RWPE1 (cell line): Measurements from ENCODE around the gene RGL1.

Experiments used
- CTCF ChIA-PET: fragments of 350-600 bp; sonication (Branson Sonifier 250); formaldehyde crosslinking; extraction: SDS; loops from one replicate; lab custom pipeline; 2021; lab: Yijun Ruan, JAX
- POLR2A ChIA-PET: fragments of 400-600 bp; formaldehyde crosslinking; extraction: SDS; loops from one replicate; lab custom pipeline; 2020; ENCODE audit warnings: antibody characterized with exemption; ENCODE audit not compliant: low non-redundant PET; lab: Yijun Ruan, JAX
- DNase-seq: peaks from one replicate; pipeline ENCODE4 v3.0.0; 2012; ENCODE audit warnings: low spot score
- H3K27ac ChIP-seq: fragments of 450-650 bp; 2 replicates; pipeline ENCODE4 v1.5.1; 2017
- CTCF ChIP-seq: fragments of 450-650 bp; conservative IDR thresholded peaks from 2 replicates; pipeline ENCODE4 v1.5.1; 2017; ENCODE audit warnings: low read depth, mild to moderate bottlenecking

RGL1 gene

GRCh38 chr1:183871601-183872000 is 66.7 kb downstream of the RGL1 start:
- H3K27ac ChIP-seq: no peak overlapping the region
- POLR2A ChIA-PET: no interaction called here
- DNase-seq: no peak
- no peak for TF ChIP-seq CTCF
- CTCF ChIA-PET: no interaction called here

GRCh38 chr1:183872403-183872802 is 67.5 kb downstream of the RGL1 start:
- DNase-seq: no peak
- H3K27ac ChIP-seq: no peak overlapping the region
- no peak for TF ChIP-seq CTCF
- ChIA-PET CTCF (no interaction called here), POLR2A (no interaction called here)

- ChIA-PET POLR2A (no interaction called here), CTCF (interaction anchor here (0.6 to 0.8 kb wide), 3 partner anchors 40 to 388 kb away, joined by 3 to 6 read pairs (median 3); no protein-coding TSS in a partner anchor)
- TF ChIP-seq CTCF: no peak
- DNase-seq: no peak
- H3K27ac ChIP-seq: no peak overlapping the region
Measured at GRCh38 chr1:183873642-183874041, 68.7 kb downstream of the RGL1 start.

GRCh38 chr1:183876309-183876708 is 71.4 kb downstream of the RGL1 start:
- no peak overlapping the region for H3K27ac ChIP-seq
- CTCF ChIA-PET: no interaction called here

GRCh38 chr1:183877053-183877720 is 72.3 kb downstream of the RGL1 start:
- DNase-seq: no peak
- POLR2A ChIA-PET: no interaction called here
- no peak overlapping the region for H3K27ac ChIP-seq
- no peak for TF ChIP-seq CTCF
- CTCF ChIA-PET: no interaction called here

More at GRCh38 chr1:183876309-183876708, 71.4 kb downstream of the RGL1 start:
- no peak for DNase-seq
- POLR2A ChIA-PET: no interaction called here
- TF ChIP-seq CTCF: no peak

GRCh38 chr1:183879494-183879893 is 74.6 kb downstream of the RGL1 start:
- H3K27ac ChIP-seq: no peak overlapping the region
- TF ChIP-seq CTCF: no peak
- ChIA-PET POLR2A (no interaction called here), CTCF (no interaction called here)
- no peak for DNase-seq
